DND-41 (cell line): Measurements from ENCODE around the gene CYP2A7.

Experiments
- CTCF ChIP-seq: IDR thresholded peaks from 2 replicates; pipeline ENCODE4 v1.5.1; 2012; ENCODE audit warnings: borderline replicate concordance, low read length, moderate library complexity, mild to moderate bottlenecking; ENCODE audit not compliant: poor library complexity, severe bottlenecking; ENCODE audit errors: extremely low read depth
- EZH2 ChIP-seq: IDR thresholded peaks from 3 replicates; pipeline ENCODE4 v1.6.1; 2012; ENCODE audit warnings: borderline replicate concordance, low read depth, mild to moderate bottlenecking, moderate library complexity, low read length, inconsistent platforms; ENCODE audit not compliant: severe bottlenecking

- TF ChIP-seq EZH2 (no peak), CTCF (no peak)
These were observed 26.1 kb upstream of the CYP2A7 start for GRCh38 chr19:40907968-40908735.
